ENCODE results near the gene RUNX3. TPM values are rescaled to one million over a fixed set of nuclear protein-coding genes. Genes with fewer than 3 reads are reported as not detected.

RUNX3 gene
- total RNA-seq, 1 donor from 2014 or later: under 0.01 TPM

- DNase-seq (ENCODE audit: low read depth, low spot score): no peak
Measured at GRCh38 chr1:24946861-24947658, 17.0 kb upstream of the RUNX3 start.

GRCh38 chr1:24945354-24946326, 15.6 kb upstream of the RUNX3 start:
- DNase-seq (ENCODE audit: low read depth, low spot score): no peak

GRCh38 chr1:24944318-24944717, 14.2 kb upstream of the RUNX3 start:
- DNase-seq (ENCODE audit: low read depth, low spot score): no peak

GRCh38 chr1:24942789-24943188, 12.7 kb upstream of the RUNX3 start:
- DNase-seq (ENCODE audit: low read depth, low spot score): no peak

- DNase-seq (ENCODE audit: low read depth, low spot score): no peak
Measured at GRCh38 chr1:24941564-24941963, 11.5 kb upstream of the RUNX3 start.

GRCh38 chr1:24940231-24940630, 10.2 kb upstream of the RUNX3 start:
- DNase-seq (ENCODE audit: low read depth, low spot score): no peak

GRCh38 chr1:24939675-24940193, 9.7 kb upstream of the RUNX3 start:
- DNase-seq (ENCODE audit: low read depth, low spot score): no peak

GRCh38 chr1:24939040-24939674, 9.1 kb upstream of the RUNX3 start:
- DNase-seq (ENCODE audit: low read depth, low spot score): no peak

- no peak for DNase-seq (ENCODE audit: low read depth, low spot score)
Measured at GRCh38 chr1:24938276-24938675, 8.2 kb upstream of the RUNX3 start.

GRCh38 chr1:24936684-24937083, 6.6 kb upstream of the RUNX3 start:
- no peak for DNase-seq (ENCODE audit: low read depth, low spot score)

- no peak for DNase-seq (ENCODE audit: low read depth, low spot score)
Measured at GRCh38 chr1:24935615-24936484, 5.8 kb upstream of the RUNX3 start.

- no peak for DNase-seq (ENCODE audit: low read depth, low spot score)
Measured at GRCh38 chr1:24935196-24935526, 5.1 kb upstream of the RUNX3 start.

- no peak for DNase-seq (ENCODE audit: low read depth, low spot score)
Measured at GRCh38 chr1:24934310-24935195, 4.5 kb upstream of the RUNX3 start.

- no peak for DNase-seq (ENCODE audit: low read depth, low spot score)
Measured at GRCh38 chr1:24933468-24933867, 3.4 kb upstream of the RUNX3 start.

GRCh38 chr1:24932725-24933294, 2.7 kb upstream of the RUNX3 start:
- no peak for DNase-seq (ENCODE audit: low read depth, low spot score)

GRCh38 chr1:24932284-24932683, 2.2 kb upstream of the RUNX3 start:
- DNase-seq (ENCODE audit: low read depth, low spot score): no peak

GRCh38 chr1:24931468-24932231, 1.6 kb upstream of the RUNX3 start:
- DNase-seq (ENCODE audit: low read depth, low spot score): no peak

- DNase-seq (ENCODE audit: low read depth, low spot score): no peak
Measured at GRCh38 chr1:24931146-24931467, 1.0 kb upstream of the RUNX3 start.
